Thoracic aorta (tissue), 2 donors: Measurements from ENCODE around the gene EPN3. TPM values are rescaled to one million over a fixed set of nuclear protein-coding genes. Genes with fewer than 3 reads are reported as not detected.

Experiments
- ATAC-seq: fragments of 150-250 bp; one replicate; pipeline ENCODE4 v1.8.0; 2017; ENCODE audit warnings: low read depth; ENCODE audit not compliant: insufficient number of reproducible peaks, low FRiP score
- DNase-seq: peaks from one replicate; pipeline ENCODE4 v3.0.0-alpha.2; 2020; ENCODE audit warnings: low spot score
- H3K27ac ChIP-seq, 2 donors: fragments of 200-600 bp; sonication (generic); 1 replicate in 1 of 2; 2 replicates in 1 of 2; pipeline ENCODE4 v1.5.1; 2016; ENCODE audit warnings: mild to moderate bottlenecking in 2 of 2, moderate library complexity in 2 of 2
- H3K27me3 ChIP-seq: fragments of 200-600 bp; sonication (generic); replicated peaks from 2 replicates; pipeline ENCODE4 v1.6.0; 2016; ENCODE audit warnings: mild to moderate bottlenecking; ENCODE audit not compliant: insufficient read depth
- H3K36me3 ChIP-seq: fragments of 200-600 bp; sonication (generic); one replicate; pipeline ENCODE4 v1.5.1; 2016
- H3K4me1 ChIP-seq, 2 donors: fragments of 200-600 bp; sonication (generic); 1 replicate in 1 of 2; 2 replicates in 1 of 2; pipeline versions ENCODE4 v1.5.1 to v1.6.0; 2016; ENCODE audit warnings: low read depth in 2 of 2, mild to moderate bottlenecking in 1 of 2; ENCODE audit not compliant: control insufficient read depth in 1 of 2
- H3K4me3 ChIP-seq: fragments of 200-600 bp; sonication (generic); 2 replicates; pipeline ENCODE4 v1.5.1; 2016; ENCODE audit warnings: mild to moderate bottlenecking
- H3K9me3 ChIP-seq: fragments of 200-600 bp; sonication (generic); 2 replicates; pipeline ENCODE4 v1.5.1; 2016
- CTCF ChIP-seq: fragments of 200-600 bp; sonication (generic); IDR thresholded peaks from one replicate; pipeline ENCODE4 v1.5.1; 2019; ENCODE audit warnings: antibody characterized with exemption
- total RNA-seq, 2 donors: library from RNA; depleted of rRNA; stranded (reverse); fragments of >200 nt; gene quantifications; one replicate each; pipeline versions ENCODE4 v1.1.0 to v1.2.3, GENCODE V29; 2016

The EPN3 gene
- total RNA-seq, 2 donors from 2014 or later: 1.4 TPM; not detected in 1

GRCh38 chr17:50551433-50551815, 18.9 kb downstream of the EPN3 start:
- ATAC-seq: no peak

GRCh38 chr17:50551884-50552283, 19.3 kb downstream of the EPN3 start:
- no peak overlapping the region for H3K4me3 ChIP-seq
- peaks cover 6 to 9% of the 10 kb centered on the region in 2 donors for H3K4me1 ChIP-seq
- peaks cover 12% of the 10 kb centered on the region for H3K36me3 ChIP-seq
- H3K27ac ChIP-seq: no peak overlapping the region
- H3K9me3 ChIP-seq: no peaks in the 10 kb centered on the region
- ATAC-seq: no peak
- DNase-seq: no peak
- H3K27me3 ChIP-seq: no peaks in the 10 kb centered on the region
- no peak for TF ChIP-seq CTCF

More at GRCh38 chr17:50551433-50551815, 18.9 kb downstream of the EPN3 start:
- Histone ChIP-seq H3K36me3 (peaks cover 12% of the 10 kb centered on the region), H3K27me3 (no peaks in the 10 kb centered on the region), H3K9me3 (no peaks in the 10 kb centered on the region), H3K4me3 (no peak overlapping the region), H3K4me1 (peaks cover 9 to 13% of the 10 kb centered on the region in 2 donors), H3K27ac (no peak overlapping the region)
- DNase-seq: no peak
- no peak for TF ChIP-seq CTCF

DNA sequence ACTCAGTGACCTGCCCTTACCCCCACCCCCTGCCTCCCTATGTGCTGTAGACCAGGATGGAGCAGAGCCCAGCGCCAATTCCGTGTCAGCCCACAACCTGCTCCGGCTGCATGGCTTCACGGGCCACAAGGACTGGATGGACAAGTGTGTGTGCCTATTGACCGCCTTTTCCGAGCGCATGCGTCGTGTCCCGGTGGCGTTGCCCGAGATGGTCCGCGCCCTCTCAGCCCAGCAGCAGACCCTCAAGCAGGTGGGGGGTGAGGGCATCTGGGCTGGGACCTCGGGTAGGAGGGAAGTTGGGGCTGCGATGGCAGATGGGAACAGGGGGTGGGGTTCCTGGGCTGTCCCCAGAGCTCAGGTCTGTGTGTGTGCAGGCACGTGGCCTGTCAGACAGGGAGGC, 21.7 kb downstream of the EPN3 start:
- no peak for TF ChIP-seq CTCF
- H3K9me3 ChIP-seq: no peaks in the 10 kb centered on the region
- ATAC-seq: no peak
- no peak for DNase-seq
- H3K36me3 ChIP-seq: peaks cover 12% of the 10 kb centered on the region
- no peak overlapping the region for H3K4me3 ChIP-seq
- no peak overlapping the region for H3K27ac ChIP-seq
- H3K4me1 ChIP-seq: peaks cover 7 to 8% of the 10 kb centered on the region in 2 donors
- H3K27me3 ChIP-seq: no peaks in the 10 kb centered on the region

DNA sequence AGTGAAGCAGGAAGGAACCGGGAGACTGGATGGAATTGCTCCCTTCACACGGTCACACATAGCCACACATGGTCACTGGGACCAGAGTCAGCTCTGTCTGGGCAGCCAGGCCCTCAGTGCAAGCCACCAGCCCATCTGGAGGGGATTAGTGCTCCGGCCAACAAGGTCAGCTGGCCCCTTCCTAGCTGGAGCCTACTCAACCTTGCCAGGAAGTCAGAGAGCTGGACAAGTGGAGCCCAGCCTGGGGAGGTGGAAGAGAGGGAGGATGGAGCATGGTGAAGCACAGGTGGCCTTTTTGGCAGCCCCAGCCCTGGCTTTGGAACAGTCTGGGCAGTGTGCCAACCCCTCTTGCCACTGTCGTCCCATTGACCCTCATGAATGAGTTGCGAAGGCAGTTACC, 24.3 kb downstream of the EPN3 start:
- Histone ChIP-seq H3K27me3 (peaks cover 5% of the 10 kb centered on the region), H3K27ac (no peak overlapping the region), H3K4me1 (peaks cover 24 to 28% of the 10 kb centered on the region in 2 donors), H3K9me3 (no peaks in the 10 kb centered on the region), H3K36me3 (peaks cover 12% of the 10 kb centered on the region), H3K4me3 (no peak overlapping the region)
- DNase-seq (no peak), ATAC-seq (no peak)
- TF ChIP-seq CTCF: no peak

DNA sequence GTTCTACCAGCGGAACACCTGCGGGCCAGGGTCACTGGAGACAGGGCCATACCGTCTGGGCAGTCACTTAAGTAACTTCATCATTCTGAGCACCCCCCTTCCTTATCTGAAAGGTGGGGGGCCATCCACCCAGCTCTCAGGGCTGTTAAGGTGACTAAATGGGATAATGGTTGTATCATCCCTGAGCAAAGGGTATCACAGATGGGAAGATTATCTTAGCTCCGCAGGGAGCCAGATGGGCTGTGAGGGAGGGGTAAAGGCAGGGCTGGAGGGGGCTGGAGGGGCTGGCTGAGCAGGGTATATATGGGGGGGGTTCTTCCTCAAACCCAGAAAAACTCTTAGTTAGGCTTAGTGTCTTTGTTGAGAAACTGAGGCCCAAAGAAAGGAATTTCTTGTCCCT, 25.1 kb downstream of the EPN3 start:
- no peak for TF ChIP-seq CTCF
- H3K4me3 ChIP-seq: no peak overlapping the region
- no peaks in the 10 kb centered on the region for H3K9me3 ChIP-seq
- H3K4me1 ChIP-seq: peaks cover 27 to 28% of the 10 kb centered on the region in 2 donors
- DNase-seq: no peak
- peaks cover 5% of the 10 kb centered on the region for H3K27me3 ChIP-seq
- peaks cover 12% of the 10 kb centered on the region for H3K36me3 ChIP-seq
- no peak overlapping the region for H3K27ac ChIP-seq
- no peak for ATAC-seq
